CD14-positive monocyte (primary cell): ENCODE results near the gene HPCA. TPM values are rescaled to one million over a fixed set of nuclear protein-coding genes. Genes with fewer than 3 reads are reported as not detected.
A peak's percentile ranks its signal among the peaks of the same experiment; 100 is the strongest.

Experiments
- DNase-seq, 3 donors: peaks; one replicate each; pipeline ENCODE4 v3.0.0-alpha.2; 2011 to 2022
- H2AFZ ChIP-seq: 2 replicates; pipeline ENCODE4 v1.6.0; 2012; ENCODE audit warnings: mild to moderate bottlenecking, low read depth, low read length, inconsistent platforms; ENCODE audit not compliant: insufficient read depth, poor library complexity, severe bottlenecking
- H3K27ac ChIP-seq, 2 donors: 1 replicate in 1 of 2; 2 replicates in 1 of 2; pipeline ENCODE4 v1.5.1; 2012 to 2013; ENCODE audit warnings: low read length in 2 of 2, control low read depth in 1 of 2, inconsistent platforms in 1 of 2, low read depth in 1 of 2, mild to moderate bottlenecking in 1 of 2
- H3K27me3 ChIP-seq, 2 donors: one replicate each; pipeline versions ENCODE4 v1.6.0 to v1.6.1; 2011 to 2013; ENCODE audit warnings: low read length in 2 of 2; ENCODE audit not compliant: control insufficient read depth in 2 of 2, insufficient read depth in 2 of 2
- H3K36me3 ChIP-seq, 2 donors: replicated peaks in 1 of 2; 1 replicate in 1 of 2; 2 replicates in 1 of 2; pipeline versions ENCODE4 v1.5.1 to v1.6.1; 2012 to 2013; ENCODE audit warnings: low read length in 2 of 2, control low read depth in 1 of 2, inconsistent platforms in 1 of 2, mild to moderate bottlenecking in 1 of 2; ENCODE audit not compliant: insufficient read depth in 2 of 2, control insufficient read depth in 1 of 2
- H3K4me1 ChIP-seq, 2 donors: 1 replicate in 1 of 2; 2 replicates in 1 of 2; pipeline versions ENCODE4 v1.5.1 to v1.6.1; 2012 to 2013; ENCODE audit warnings: low read length in 2 of 2, control low read depth in 1 of 2, inconsistent platforms in 1 of 2, mild to moderate bottlenecking in 1 of 2, moderate library complexity in 1 of 2; ENCODE audit not compliant: insufficient read depth in 2 of 2, control insufficient read depth in 1 of 2
- H3K4me2 ChIP-seq: replicated peaks from 2 replicates; pipeline ENCODE3; 2012; ENCODE audit warnings: low read length, moderate library complexity, mild to moderate bottlenecking; ENCODE audit not compliant: poor library complexity, severe bottlenecking; ENCODE audit errors: extremely low read depth
- H3K4me3 ChIP-seq, 3 experiments: fragments of 200-600 bp in 1 of 3; sonication (generic) in 1 of 3; replicated peaks in 1 of 3; 1 replicate in 2 of 3; 2 replicates in 1 of 3; pipeline ENCODE4 v1.5.1; 2011 to 2013; ENCODE audit warnings: low read length in 3 of 3, mild to moderate bottlenecking in 3 of 3, control low read depth in 2 of 3, low read depth in 2 of 3, inconsistent platforms in 1 of 3, moderate library complexity in 1 of 3
- H3K79me2 ChIP-seq: 2 replicates; pipeline ENCODE4 v1.6.0; 2012; ENCODE audit warnings: mild to moderate bottlenecking, control low read depth, inconsistent platforms, low read length, moderate library complexity; ENCODE audit not compliant: insufficient read depth
- H3K9ac ChIP-seq: 2 replicates; pipeline ENCODE4 v1.6.0; 2017; ENCODE audit warnings: low read length, mild to moderate bottlenecking; ENCODE audit not compliant: insufficient read depth, poor library complexity, severe bottlenecking
- H3K9me3 ChIP-seq, 2 donors: replicated peaks in 1 of 2; 1 replicate in 1 of 2; 2 replicates in 1 of 2; pipeline versions ENCODE4 v1.5.1 to v1.6.1; 2012 to 2013; ENCODE audit warnings: low read length in 2 of 2, control low read depth in 1 of 2; ENCODE audit not compliant: control insufficient read depth in 1 of 2, insufficient read depth in 1 of 2
- H4K20me1 ChIP-seq: 2 replicates; pipeline ENCODE4 v1.6.0; 2012; ENCODE audit warnings: mild to moderate bottlenecking, low read length, control low read depth, moderate library complexity; ENCODE audit not compliant: insufficient read depth
- H3K27ac Mint-ChIP-seq, 7 donors: one replicate each; pipeline ENCODE4 v1.8.0; 2020; ENCODE audit warnings: mild to moderate bottlenecking in 7 of 7, mixed read lengths in 7 of 7, moderate library complexity in 6 of 7, inconsistent platforms in 2 of 7
- H3K27me3 Mint-ChIP-seq, 3 donors: one replicate each; pipeline ENCODE4 v1.8.0; 2021 to 2022; ENCODE audit warnings: low read depth in 3 of 3, mild to moderate bottlenecking in 3 of 3, mixed read lengths in 3 of 3, moderate library complexity in 3 of 3, inconsistent platforms in 1 of 3
- H3K36me3 Mint-ChIP-seq, 2 donors: one replicate each; pipeline ENCODE4 v1.8.0; 2020; ENCODE audit warnings: mixed read lengths in 2 of 2, inconsistent platforms in 1 of 2, mild to moderate bottlenecking in 1 of 2
- H3K4me1 Mint-ChIP-seq: one replicate; pipeline ENCODE4 v1.8.0; 2020; ENCODE audit warnings: mild to moderate bottlenecking, mixed read lengths
- H3K4me3 Mint-ChIP-seq, 2 donors: one replicate each; pipeline ENCODE4 v1.8.0; 2020; ENCODE audit warnings: mild to moderate bottlenecking in 2 of 2, mixed read lengths in 2 of 2, moderate library complexity in 1 of 2
- H3K9me3 Mint-ChIP-seq, 7 donors: one replicate each; pipeline ENCODE4 v1.8.0; 2020 to 2022; ENCODE audit warnings: mixed read lengths in 7 of 7, mild to moderate bottlenecking in 6 of 7, moderate library complexity in 6 of 7, inconsistent platforms in 2 of 7
- CTCF ChIP-seq: fragments of 200-600 bp; IDR thresholded peaks from one replicate; pipeline ENCODE4 v1.8.0; 2022; ENCODE audit warnings: antibody characterized with exemption, mild to moderate bottlenecking
- WGBS: methylation state at CpG from one replicate; pipeline ENCODE4 v1.1.5; 2013; ENCODE audit warnings: missing lambda C conversion rate; ENCODE audit not compliant: insufficient coverage; 5-methylcytosine and 5-hydroxymethylcytosine counted together
- intact Hi-C, 2 donors: fragments of 100-400 bp; cut with micrococcal nuclease; formaldehyde crosslinking; loops; one replicate each; pipeline versions ENCODE4 v1.15.0 to v1.15.1; 2023
- polyA plus RNA-seq, 3 donors: library from polyadenylated mRNA; depleted of rRNA in 1 of 3; unstranded in 2 of 3; stranded (reverse) in 1 of 3; fragments of 300-500 nt in 2 of 3; fragments of >200 nt in 1 of 3; fragmentation: Illumina TruSeq in 2 of 3; gene quantifications; 1 replicate in 2 of 3; 2 replicates in 1 of 3; pipeline ENCODE4 v1.2.3, GENCODE V29; 2012 to 2021

Gene HPCA
- polyA plus RNA-seq, 3 donors: not detected

- Histone ChIP-seq H3K36me3 (peaks cover 51 to 71% of the 10 kb centered on the region in 2 donors), H3K9ac (no peak overlapping the region), H3K4me2 (no peak overlapping the region), H3K27me3 (no peaks in the 10 kb centered on the region), H3K9me3 (no peaks in the 10 kb centered on the region), H3K4me3 (no peak overlapping the region), H3K79me2 (no peaks in the 10 kb centered on the region), H3K27ac (no peak overlapping the region), H3K4me1 (peaks cover 30 to 31% of the 10 kb centered on the region in 2 donors), H4K20me1 (peaks cover 96% of the 10 kb centered on the region), H2AFZ (no peak overlapping the region)
- H3K9me3 Mint-ChIP-seq: peaks cover 0 to 4% (median 0%) of the 10 kb centered on the region in 7 donors
- no peak overlapping the region for H3K4me3 Mint-ChIP-seq
- peaks cover 70 to 93% of the 10 kb centered on the region in 2 donors for H3K36me3 Mint-ChIP-seq
- peaks cover 0 to 3% (median 0%) of the 10 kb centered on the region in 3 donors for H3K27me3 Mint-ChIP-seq
- H3K4me1 Mint-ChIP-seq: peaks cover 37% of the 10 kb centered on the region
- no peak for TF ChIP-seq CTCF
- 100% methylated on average over 4 of the region's 4 CpGs for WGBS
- H3K27ac Mint-ChIP-seq: peak overlapping the region in 2 of 7 donors; percentile 16 to 75
- intact Hi-C loops: loop anchor here in 1 of 2 donors (10.0 kb wide), 2 partner anchors 118 to 148 kb away; partner anchors contain the start of gene AZIN2
- no peak for DNase-seq
Observed at GRCh38 chr1:32937061-32937460, 50.8 kb downstream of the HPCA start.

DNA sequence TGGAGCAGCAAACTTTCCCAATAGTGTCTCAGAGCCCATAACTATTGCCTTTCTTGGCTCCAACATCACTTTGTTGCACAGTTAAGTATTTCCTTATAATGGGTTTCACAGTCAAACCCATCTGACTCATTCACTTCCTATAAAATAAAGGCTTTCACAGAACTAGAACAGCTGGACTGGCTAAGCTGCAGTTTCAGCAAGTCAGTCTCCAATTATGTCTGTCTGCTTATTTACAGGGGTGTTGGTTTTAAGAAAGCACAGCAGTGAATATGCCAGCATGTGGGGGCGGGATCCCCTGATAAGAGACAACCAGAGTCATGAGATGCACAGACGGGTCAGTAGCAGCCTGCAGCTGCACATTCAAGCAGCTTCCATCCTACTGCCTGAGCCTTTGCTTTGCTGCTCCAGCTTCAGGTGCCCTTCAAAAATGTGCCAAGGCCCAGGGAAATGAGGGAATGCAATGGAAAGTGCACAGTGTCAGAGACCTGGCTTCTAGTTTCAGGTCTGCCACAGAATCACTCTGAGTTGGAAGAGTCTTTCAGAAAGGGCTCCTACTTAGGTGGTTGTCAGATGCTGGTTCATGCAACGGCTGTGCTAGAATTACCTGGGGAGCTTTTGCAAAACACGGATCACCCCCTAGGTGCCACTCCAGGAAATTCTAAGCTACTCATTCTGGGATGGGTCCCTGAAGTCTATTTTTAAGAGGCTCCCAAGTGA lies 53.5 kb downstream of the HPCA start:
- no peak overlapping the region for H3K9ac ChIP-seq
- H2AFZ ChIP-seq: no peak overlapping the region
- Mint-ChIP-seq H3K27me3 (peaks cover 0 to 3% (median 0%) of the 10 kb centered on the region in 3 donors), H3K4me1 (peaks cover 38% of the 10 kb centered on the region), H3K9me3 (no peaks in the 10 kb centered on the region), H3K27ac (peak overlapping the region; percentile 81 to 97 (median 87)), H3K36me3 (peaks cover 77 to 99% of the 10 kb centered on the region in 2 donors), H3K4me3 (peak overlapping the region in 1 of 2 donors; percentile 65)
- intact Hi-C loops: loop anchor here in 1 of 2 donors (10.0 kb wide), 2 partner anchors 115 to 145 kb away; partner anchors contain the start of gene AZIN2
- H3K27me3 ChIP-seq: no peaks in the 10 kb centered on the region
- H3K4me3 ChIP-seq: peak overlapping the region in 1 of 3 experiments; percentile 26
- H3K4me2 ChIP-seq: no peak overlapping the region
- peaks cover 34 to 35% of the 10 kb centered on the region in 2 donors for H3K4me1 ChIP-seq
- DNase-seq: peak; percentile 45 to 83 (median 79)
- H4K20me1 ChIP-seq: peaks cover 96% of the 10 kb centered on the region
- H3K36me3 ChIP-seq: peaks cover 76 to 89% of the 10 kb centered on the region in 2 donors
- H3K79me2 ChIP-seq: no peaks in the 10 kb centered on the region
- WGBS: 76% methylated on average over 4 of the region's 4 CpGs
- no peak for TF ChIP-seq CTCF
- peak overlapping the region; percentile 41 to 74 for H3K27ac ChIP-seq
- no peaks in the 10 kb centered on the region for H3K9me3 ChIP-seq
